Tibial nerve (tissue), 4 donors: ENCODE results near the gene ATP5MK. TPM values are rescaled to one million over a fixed set of nuclear protein-coding genes. Genes with fewer than 3 reads are reported as not detected.
"Not testable (repeated sequence)": the region's sequence is repeated elsewhere in the genome, so short reads cannot be mapped to it uniquely, and the experiment has no call there.

Experiments
- DNase-seq, 2 donors: peaks; one replicate each; pipeline ENCODE4 v3.0.0-alpha.2; 2019; ENCODE audit warnings: low spot score in 2 of 2
- H3K27ac ChIP-seq, 4 donors: fragments of 200-600 bp; sonication (generic) in 3 of 4; one replicate each; pipeline ENCODE4 v1.5.1; 2017 to 2019; ENCODE audit warnings: mild to moderate bottlenecking in 1 of 4
- H3K27me3 ChIP-seq, 2 donors: fragments of 200-600 bp; sonication (generic) in 1 of 2; one replicate each; pipeline versions ENCODE4 v1.5.1 to v1.6.0; 2017 to 2019
- H3K36me3 ChIP-seq, 3 donors: fragments of 200-600 bp; sonication (generic); one replicate each; pipeline ENCODE4 v1.5.1; 2018 to 2019
- H3K4me1 ChIP-seq, 4 donors: fragments of 200-600 bp; sonication (generic) in 3 of 4; one replicate each; pipeline ENCODE4 v1.5.1; 2017 to 2019
- H3K4me3 ChIP-seq, 4 donors: fragments of 200-600 bp; sonication (generic) in 3 of 4; one replicate each; pipeline ENCODE4 v1.5.1; 2017 to 2019; ENCODE audit warnings: mild to moderate bottlenecking in 1 of 4, moderate library complexity in 1 of 4
- H3K9me3 ChIP-seq, 4 donors: fragments of 200-600 bp; sonication (generic) in 3 of 4; one replicate each; pipeline ENCODE4 v1.5.1; 2017 to 2019
- CTCF ChIP-seq, 5 experiments: fragments of 200-600 bp in 3 of 5; fragments of 450-650 bp in 2 of 5; sonication (generic) in 3 of 5; IDR thresholded peaks; one replicate each; pipeline ENCODE4 v1.5.1; 2016 to 2019; ENCODE audit warnings: antibody characterized with exemption in 5 of 5, mild to moderate bottlenecking in 3 of 5, moderate library complexity in 2 of 5
- EP300 ChIP-seq, 2 donors: sonication (generic); formaldehyde crosslinking; IDR thresholded peaks; one replicate each; pipeline ENCODE4 v1.6.1; 2017; ENCODE audit warnings: antibody characterized with exemption in 2 of 2, mild to moderate bottlenecking in 1 of 2
- POLR2A ChIP-seq, 2 donors: fragments of 450-650 bp; IDR thresholded peaks; one replicate each; pipeline ENCODE4 v1.6.1; 2017; ENCODE audit warnings: antibody characterized with exemption in 2 of 2, mild to moderate bottlenecking in 2 of 2, moderate library complexity in 2 of 2
- WGBS, 2 donors: methylation state at CpG; one replicate each; pipeline ENCODE4 v1.1.5; 2018; 5-methylcytosine and 5-hydroxymethylcytosine counted together
- total RNA-seq, 4 donors: library from RNA; depleted of rRNA; stranded (reverse); fragments of >200 nt; gene quantifications; one replicate each; pipeline ENCODE4 v1.1.0, GENCODE V29; 2016

ATP5MK gene
- total RNA-seq, 4 donors from 2014 or later: 139 to 343 (median 202) TPM

- H3K27me3 ChIP-seq: no peaks in the 10 kb centered on the region
- H3K27ac ChIP-seq: no peak overlapping the region
- H3K9me3 ChIP-seq: no peaks in the 10 kb centered on the region
- TF ChIP-seq POLR2A (IDR thresholded peaks at IDR 0.05): no peak
- 79 to 82% methylated on average over 5 of the region's 5 CpGs for WGBS, 2 donors
- peaks cover 0 to 95% (median 32%) of the 10 kb centered on the region in 3 donors for H3K36me3 ChIP-seq
- no peaks in the 10 kb centered on the region for H3K4me1 ChIP-seq
- H3K4me3 ChIP-seq: no peak overlapping the region
- DNase-seq: no peak
Measured at GRCh38 chr10:103423748-103424147, 27.5 kb upstream of the ATP5MK start.

GRCh38 chr10:103419101-103419500, 22.8 kb upstream of the ATP5MK start:
- WGBS, 2 donors: 91 to 92% methylated on average over 4 of the region's 4 CpGs
- Histone ChIP-seq H3K4me3 (no peak overlapping the region), H3K27me3 (no peaks in the 10 kb centered on the region), H3K4me1 (no peaks in the 10 kb centered on the region), H3K27ac (no peak overlapping the region), H3K36me3 (peaks cover 0 to 97% (median 45%) of the 10 kb centered on the region in 3 donors), H3K9me3 (no peaks in the 10 kb centered on the region)
- DNase-seq: no peak
- TF ChIP-seq CTCF (IDR thresholded peaks at IDR 0.05): no peak
- TF ChIP-seq POLR2A (IDR thresholded peaks at IDR 0.05): no peak

- no peak for DNase-seq
- H3K4me1 ChIP-seq: no peaks in the 10 kb centered on the region
- no peak overlapping the region for H3K4me3 ChIP-seq
- H3K27me3 ChIP-seq: no peaks in the 10 kb centered on the region
- 83 to 87% methylated on average over 5 of the region's 5 CpGs for WGBS, 2 donors
- H3K36me3 ChIP-seq: peaks cover 0 to 97% (median 54%) of the 10 kb centered on the region in 3 donors
- H3K9me3 ChIP-seq: no peaks in the 10 kb centered on the region
- TF ChIP-seq CTCF (IDR thresholded peaks at IDR 0.05) (no peak), EP300 (IDR thresholded peaks at IDR 0.05) (no peak), POLR2A (IDR thresholded peaks at IDR 0.05) (no peak)
- no peak overlapping the region for H3K27ac ChIP-seq
Measured at GRCh38 chr10:103417601-103418000, 21.3 kb upstream of the ATP5MK start.

- H3K9me3 ChIP-seq, H3K27ac ChIP-seq, H3K27me3 ChIP-seq, H3K4me3 ChIP-seq, H3K4me1 ChIP-seq, DNase-seq: not testable (repeated sequence)
- H3K36me3 ChIP-seq: peaks cover 0 to 97% (median 52%) of the 10 kb centered on the region in 3 donors
- 86 to 90% methylated on average over 5 of the region's 5 CpGs for WGBS, 2 donors
- TF ChIP-seq CTCF (IDR thresholded peaks at IDR 0.05): peak in 1 of 5 experiments; percentile 5
Measured at GRCh38 chr10:103417148-103417469, 20.8 kb upstream of the ATP5MK start.

GRCh38 chr10:103416436-103417147, 20.3 kb upstream of the ATP5MK start:
- Histone ChIP-seq H3K27ac (no peak overlapping the region), H3K4me1 (no peaks in the 10 kb centered on the region), H3K36me3 (peaks cover 0 to 100% (median 56%) of the 10 kb centered on the region in 3 donors), H3K27me3 (no peaks in the 10 kb centered on the region), H3K4me3 (no peak overlapping the region), H3K9me3 (no peaks in the 10 kb centered on the region)
- DNase-seq: peak; percentile 64 to 93
- TF ChIP-seq CTCF (IDR thresholded peaks at IDR 0.05): peak; percentile 47 to 76 (median 56)
- no peak for TF ChIP-seq POLR2A (IDR thresholded peaks at IDR 0.05)
- no peak for TF ChIP-seq EP300 (IDR thresholded peaks at IDR 0.05)
- 44 to 49% methylated on average over 7 to 8 of the region's 8 CpGs for WGBS, 2 donors
